Parathyroid adenoma (tissue), 2 donors: ENCODE measurements around the gene CACNA1F.

Source experiments
- H2AFZ ChIP-seq: fragments of 300-600 bp; sonication (generic); one replicate; pipeline ENCODE4 v1.7.0; 2017; ENCODE audit warnings: antibody characterized with exemption, mild to moderate bottlenecking
- H3K27ac ChIP-seq: fragments of 300-600 bp; sonication (generic); one replicate; pipeline ENCODE4 v1.7.0; 2017
- H3K27me3 ChIP-seq: fragments of 300-600 bp; sonication (generic); one replicate; pipeline ENCODE4 v1.7.0; 2017; ENCODE audit warnings: low read length; ENCODE audit not compliant: control insufficient read depth, insufficient read depth
- H3K36me3 ChIP-seq: fragments of 300-600 bp; sonication (generic); one replicate; pipeline ENCODE4 v1.7.0; 2017; ENCODE audit warnings: low read length; ENCODE audit not compliant: control insufficient read depth, insufficient read depth
- H3K4me1 ChIP-seq: fragments of 300-600 bp; sonication (generic); one replicate; pipeline ENCODE4 v1.7.0; 2017; ENCODE audit warnings: control low read depth
- H3K4me2 ChIP-seq: fragments of 300-600 bp; sonication (generic); one replicate; pipeline ENCODE4 v1.7.0; 2017; ENCODE audit warnings: low read length
- H3K4me3 ChIP-seq: fragments of 300-600 bp; sonication (generic); one replicate; pipeline ENCODE4 v1.7.0; 2017; ENCODE audit warnings: low read depth, low read length
- H3K79me2 ChIP-seq: fragments of 300-600 bp; sonication (generic); one replicate; pipeline ENCODE4 v1.7.0; 2017; ENCODE audit warnings: control low read depth
- H3K9ac ChIP-seq: fragments of 300-600 bp; sonication (generic); one replicate; pipeline ENCODE4 v1.7.0; 2017; ENCODE audit warnings: mild to moderate bottlenecking
- H3K9me3 ChIP-seq: fragments of 300-600 bp; sonication (generic); one replicate; pipeline ENCODE4 v1.7.0; 2017; ENCODE audit warnings: low read length; ENCODE audit not compliant: control insufficient read depth
- CTCF ChIP-seq: fragments of 300-600 bp; sonication (generic); IDR thresholded peaks from one replicate; pipeline ENCODE4 v1.7.0; 2017; ENCODE audit warnings: antibody characterized with exemption, mild to moderate bottlenecking
- donor health status: primary hyperparathyroidism.

CACNA1F gene

GRCh38 chrX:49198540-49199314 is 34.4 kb downstream of the CACNA1F start:
- Histone ChIP-seq H3K27me3 (no peaks in the 10 kb centered on the region), H3K4me2 (no peak overlapping the region), H3K4me3 (no peak overlapping the region), H3K79me2 (no peaks in the 10 kb centered on the region), H2AFZ (no peak overlapping the region), H3K27ac (no peak overlapping the region), H3K4me1 (peaks cover 3% of the 10 kb centered on the region), H3K36me3 (no peaks in the 10 kb centered on the region), H3K9me3 (no peaks in the 10 kb centered on the region), H3K9ac (no peak overlapping the region)
- no peak for TF ChIP-seq CTCF

DNA sequence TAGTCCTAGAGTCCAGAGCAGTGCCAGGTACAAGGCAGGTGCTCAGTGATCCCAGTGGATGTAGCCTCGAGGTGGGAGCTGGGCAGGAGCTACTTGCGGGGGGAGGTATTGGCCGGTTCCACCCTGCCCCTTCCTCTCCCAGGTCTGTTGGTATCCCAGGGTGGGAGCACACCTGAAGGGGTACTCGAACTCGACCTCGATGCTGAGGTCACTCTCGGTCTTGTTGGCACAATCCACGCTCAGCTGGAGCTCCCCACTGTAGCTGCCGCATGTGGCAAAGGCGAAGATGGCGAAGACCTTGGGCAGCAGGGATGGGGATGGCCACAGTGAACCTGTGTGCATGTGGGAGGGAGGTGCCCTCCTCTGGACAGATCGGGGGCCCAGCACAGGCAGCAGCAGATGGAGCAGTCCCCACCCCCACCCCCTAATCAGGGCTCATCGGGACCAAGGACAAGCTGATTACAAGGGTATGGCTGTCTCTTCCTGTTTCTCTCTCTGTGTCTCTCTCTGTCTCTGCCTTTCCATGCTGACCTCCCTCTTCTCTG is 35.5 kb downstream of the CACNA1F start:
- Histone ChIP-seq H3K9me3 (no peaks in the 10 kb centered on the region), H3K4me1 (peaks cover 3% of the 10 kb centered on the region), H3K27me3 (no peaks in the 10 kb centered on the region), H3K36me3 (no peaks in the 10 kb centered on the region), H3K79me2 (no peaks in the 10 kb centered on the region), H3K9ac (no peak overlapping the region), H3K4me2 (no peak overlapping the region), H3K27ac (no peak overlapping the region), H2AFZ (no peak overlapping the region), H3K4me3 (no peak overlapping the region)
- TF ChIP-seq CTCF: no peak

DNA sequence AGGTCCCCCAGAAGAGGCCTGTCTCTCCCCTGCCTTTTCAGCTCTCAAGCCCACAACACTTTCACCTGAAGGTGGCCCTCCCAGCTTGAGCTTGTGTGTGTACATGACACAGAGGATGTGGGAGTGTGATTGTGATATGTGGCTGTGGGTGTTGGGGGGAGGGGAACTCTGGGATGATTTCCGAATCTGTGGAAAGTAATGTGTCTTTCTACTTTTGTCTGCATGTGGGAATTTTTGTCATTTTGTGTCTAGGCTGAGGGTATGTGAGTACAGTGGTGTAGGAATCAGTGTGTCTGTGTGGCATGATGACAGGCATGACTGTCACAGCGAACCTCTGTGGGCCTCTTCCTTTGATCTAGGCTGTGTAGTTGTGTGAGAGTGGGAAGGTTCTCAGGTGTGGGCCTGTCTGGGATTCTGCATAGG is 39.6 kb downstream of the CACNA1F start:
- Histone ChIP-seq H3K4me3 (no peak overlapping the region), H2AFZ (no peak overlapping the region), H3K9ac (no peak overlapping the region), H3K4me1 (no peaks in the 10 kb centered on the region), H3K79me2 (no peaks in the 10 kb centered on the region), H3K27me3 (no peaks in the 10 kb centered on the region), H3K9me3 (no peaks in the 10 kb centered on the region), H3K36me3 (no peaks in the 10 kb centered on the region), H3K4me2 (no peak overlapping the region), H3K27ac (no peak overlapping the region)
- no peak for TF ChIP-seq CTCF

DNA sequence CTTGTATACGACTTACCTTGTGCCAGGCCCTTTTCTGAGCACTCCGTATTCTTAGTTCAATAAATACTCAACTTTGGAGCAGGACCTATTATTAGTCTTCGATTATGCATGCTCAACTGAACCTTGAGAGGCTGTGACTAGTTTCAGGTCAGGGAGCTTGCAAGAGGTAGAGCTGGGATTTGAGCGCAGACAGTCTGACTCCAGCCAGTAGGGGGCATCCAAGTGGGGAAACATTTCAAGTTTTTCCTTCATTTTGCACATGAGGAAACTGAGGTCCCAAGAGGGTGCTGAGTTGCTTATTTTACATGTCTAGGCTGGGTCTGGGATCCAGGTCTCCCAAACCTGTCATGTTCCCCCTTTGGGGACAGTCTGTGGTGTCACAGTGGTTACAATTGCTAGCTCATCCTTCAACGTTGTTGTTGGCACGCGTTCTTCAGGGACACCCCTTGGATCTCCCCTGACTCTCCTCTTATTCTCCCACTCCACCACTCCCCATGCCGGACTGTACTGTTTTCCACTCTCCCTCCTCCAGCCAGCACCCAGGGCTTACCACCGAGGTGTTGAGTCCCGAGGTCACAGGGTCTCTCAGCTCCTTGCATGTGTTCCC is 40.3 kb downstream of the CACNA1F start:
- no peaks in the 10 kb centered on the region for H3K36me3 ChIP-seq
- H3K9ac ChIP-seq: no peak overlapping the region
- no peak overlapping the region for H2AFZ ChIP-seq
- no peak overlapping the region for H3K4me3 ChIP-seq
- H3K4me2 ChIP-seq: no peak overlapping the region
- peak; percentile 49 for TF ChIP-seq CTCF
- H3K79me2 ChIP-seq: no peaks in the 10 kb centered on the region
- no peak overlapping the region for H3K27ac ChIP-seq
- no peaks in the 10 kb centered on the region for H3K27me3 ChIP-seq
- H3K9me3 ChIP-seq: no peaks in the 10 kb centered on the region
- no peaks in the 10 kb centered on the region for H3K4me1 ChIP-seq
